Prostate gland (tissue), 1 donor: Measurements from ENCODE around the gene PSME2.

ENCODE experiments used
- POLR2A ChIP-seq: fragments of 450-650 bp; IDR thresholded peaks from one replicate; pipeline ENCODE4 v1.6.1; 2016; ENCODE audit warnings: antibody characterized with exemption, mild to moderate bottlenecking
- POLR2AphosphoS5 ChIP-seq: sonication (generic); formaldehyde crosslinking; IDR thresholded peaks from one replicate; pipeline ENCODE4 v1.6.1; 2017; ENCODE audit warnings: antibody characterized with exemption

DNA sequence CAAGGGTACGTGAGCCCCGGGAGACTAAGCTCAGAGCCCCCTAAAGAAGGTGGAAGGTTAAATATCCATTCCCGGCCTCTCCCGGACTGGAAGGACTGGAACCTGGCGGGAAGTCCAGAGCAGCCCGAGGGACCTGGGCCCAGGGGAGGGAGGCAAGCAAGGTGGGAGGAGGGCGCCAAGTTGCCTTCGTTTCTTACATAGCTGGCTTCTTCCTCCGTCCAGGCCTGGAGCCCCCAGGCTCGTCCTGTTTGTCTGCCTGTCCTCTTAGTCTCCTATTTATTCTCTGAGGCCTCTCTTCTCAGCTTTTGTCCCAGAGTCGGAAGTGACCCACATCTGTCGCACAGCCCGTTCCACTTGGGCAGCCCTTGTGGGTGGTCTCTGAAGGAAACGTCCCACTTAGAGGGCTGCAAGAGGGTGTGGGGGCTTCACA, 51.6 kb downstream of the PSME2 start:
- TF ChIP-seq POLR2A (no peak), POLR2AphosphoS5 (no peak)
